K562 (cell line): Measurements from ENCODE around the gene ASCC3. TPM values are rescaled to one million over a fixed set of nuclear protein-coding genes. Genes with fewer than 3 reads are reported as not detected.

Experiments used
- ATAC-seq: fragments of 200-7000 bp; cut with Tn5 transposase; 3 replicates; pipeline ENCODE4 v1.9.1; 2020; ENCODE audit warnings: moderate library complexity
- BruUV-seq: library from RNA; stranded (reverse); fragments of 400-500 nt; replicated peaks from 2 replicates; lab custom pipeline; 2021; lab: Mats Ljungman, UMichigan
- CTCF ChIA-PET: fragments of 300-600 bp; formaldehyde crosslinking; extraction: SDS; loops from one replicate; lab custom pipeline; 2021; ENCODE audit warnings: low intra/inter-chr PET ratio; lab: Yijun Ruan, JAX
- POLR2A ChIA-PET: fragments of 300-600, 350-650 bp; sonication (Branson Sonifier 250); formaldehyde crosslinking; extraction: SDS; loops from one replicate; lab custom pipeline; 2021; ENCODE audit warnings: antibody characterized with exemption, inconsistent platforms; lab: Yijun Ruan, JAX
- DNase-seq, 4 experiments: peaks; one replicate each; pipeline versions ENCODE4 v3.0.0 to v3.0.0-alpha.2; 2011 to 2018; ENCODE audit warnings: low spot score in 3 of 4, mixed read lengths in 3 of 4; ENCODE audit errors: extremely low read depth in 1 of 4
- FAIRE-seq: peaks from 2 replicates; lab custom pipeline; 2011; peaks lifted over from hg19 to GRCh38; lab: Jason Lieb, UNC
- H2AFZ ChIP-seq: 2 replicates; pipeline ENCODE4 v1.6.0; 2011; ENCODE audit warnings: low read depth, low read length, control low read depth, inconsistent platforms
- H3K27ac ChIP-seq: fragments of 200-600 bp; 3 replicates; pipeline ENCODE4 v1.8.0; 2011; ENCODE audit warnings: low read depth, mild to moderate bottlenecking, control low read depth, inconsistent platforms, low read length, moderate library complexity, mixed read lengths; ENCODE audit errors: extremely low read depth
- H3K27me3 ChIP-seq, 2 experiments: fragments of 300-600 bp in 1 of 2; 2 replicates in 1 of 2; 3 replicates in 1 of 2; pipeline versions ENCODE4 v1.6.0 to v1.8.0; 2011; ENCODE audit warnings: inconsistent platforms in 2 of 2, low read length in 2 of 2, mild to moderate bottlenecking in 1 of 2, mixed read lengths in 1 of 2, moderate library complexity in 1 of 2; ENCODE audit not compliant: control insufficient read depth in 2 of 2, insufficient read depth in 2 of 2
- H3K36me3 ChIP-seq: fragments of 300-600 bp; 3 replicates; pipeline ENCODE4 v1.8.0; 2011; ENCODE audit warnings: mild to moderate bottlenecking, low read length, inconsistent platforms; ENCODE audit not compliant: control insufficient read depth, insufficient read depth
- H3K4me1 ChIP-seq, 2 experiments: fragments of 200-600 bp in 1 of 2; replicated peaks in 1 of 2; 2 replicates in 1 of 2; 3 replicates in 1 of 2; pipeline versions ENCODE4 v1.5.1 to v1.8.0; 2011; ENCODE audit warnings: inconsistent platforms in 2 of 2, low read length in 2 of 2, mild to moderate bottlenecking in 1 of 2, mixed read lengths in 1 of 2, moderate library complexity in 1 of 2; ENCODE audit not compliant: control insufficient read depth in 2 of 2, insufficient read depth in 2 of 2
- H3K4me2 ChIP-seq: 2 replicates; pipeline ENCODE4 v1.6.1; 2011; ENCODE audit warnings: low read length, control low read depth, inconsistent platforms, mixed read lengths; ENCODE audit not compliant: insufficient read depth
- H3K4me3 ChIP-seq: fragments of 200-600 bp; sonication (generic), shearing (Covaris generic); 2 replicates; pipeline ENCODE4 v1.5.1; 2016; ENCODE audit warnings: control low read depth, inconsistent platforms
- H3K79me2 ChIP-seq: fragments of 200-600 bp; 3 replicates; pipeline ENCODE4 v1.8.0; 2011; ENCODE audit warnings: low read length, inconsistent platforms; ENCODE audit not compliant: control insufficient read depth, insufficient read depth
- H3K9ac ChIP-seq, 2 experiments: 2 replicates each; pipeline versions ENCODE4 v1.6.0 to v1.6.1; 2011; ENCODE audit warnings: low read depth in 2 of 2, low read length in 2 of 2, control low read depth in 1 of 2, inconsistent platforms in 1 of 2, mild to moderate bottlenecking in 1 of 2, mixed read lengths in 1 of 2; ENCODE audit not compliant: insufficient read depth in 1 of 2
- H3K9me1 ChIP-seq: one replicate; pipeline ENCODE4 v1.6.0; 2011; ENCODE audit warnings: inconsistent platforms, mild to moderate bottlenecking, low read length, moderate library complexity; ENCODE audit not compliant: control insufficient read depth, insufficient read depth
- H3K9me3 ChIP-seq: replicated peaks from 2 replicates; pipeline ENCODE4 v1.5.1; 2011; ENCODE audit warnings: low read depth, low read length, inconsistent platforms; ENCODE audit not compliant: control insufficient read depth, insufficient read depth
- H4K20me1 ChIP-seq: replicated peaks from 2 replicates; pipeline ENCODE4 v1.6.1; 2011; ENCODE audit warnings: low read length, inconsistent platforms, mixed read lengths; ENCODE audit not compliant: control insufficient read depth, insufficient read depth
- CAMTA2 ChIP-seq: fragments of 250-450 bp; sonication (Bioruptor Pico); conservative IDR thresholded peaks from 2 replicates; pipeline ENCODE4 v1.5.1; 2022
- DMBX1 ChIP-seq: fragments of 250-450 bp; sonication (Bioruptor Pico); IDR thresholded peaks from 2 replicates; pipeline ENCODE4 v1.8.0; 2022; ENCODE audit warnings: inconsistent platforms, mild to moderate bottlenecking, moderate library complexity, borderline replicate concordance
- FIP1L1 ChIP-seq: fragments of 200-400 bp; formaldehyde crosslinking; IDR thresholded peaks from 2 replicates; pipeline ENCODE4 v1.6.1; 2018; ENCODE audit warnings: mild to moderate bottlenecking, low read depth, low read length; ENCODE audit not compliant: poor library complexity, severe bottlenecking
- GATAD2B ChIP-seq: fragments of 450-650 bp; IDR thresholded peaks from 2 replicates; pipeline ENCODE4 v1.6.1; 2017; ENCODE audit warnings: mild to moderate bottlenecking, borderline replicate concordance
- MLX ChIP-seq, 2 experiments: fragments of 450-650 bp in 1 of 2; sonication (generic) in 1 of 2; formaldehyde crosslinking; conservative IDR thresholded peaks; 2 replicates each; pipeline versions ENCODE4 v1.4.0 to v1.8.1; 2020 to 2022; ENCODE audit warnings: mild to moderate bottlenecking in 1 of 2, missing genetic modification reagents in 1 of 2
- MXI1 ChIP-seq: IDR thresholded peaks from 2 replicates; pipeline ENCODE4 v1.6.1; 2011; ENCODE audit warnings: low read depth, mild to moderate bottlenecking, improper control_type of control experiment, low read length
- TSHZ1 ChIP-seq: fragments of 250-450 bp; sonication (Bioruptor Pico); IDR thresholded peaks from 2 replicates; pipeline ENCODE4 v1.4.0; 2020; ENCODE audit warnings: mild to moderate bottlenecking, moderate library complexity
- ZNF12 ChIP-seq: sonication (generic); formaldehyde crosslinking; IDR thresholded peaks from 2 replicates; pipeline ENCODE4 v1.4.0; 2020; ENCODE audit warnings: mild to moderate bottlenecking, missing genetic modification reagents
- WGBS: fragments of 100-300 bp; shearing (Covaris generic); methylation state at CpG from one replicate; pipeline ENCODE4 v1.1.6; 2016; ENCODE audit warnings: low coverage, mixed read lengths; ENCODE audit not compliant: insufficient coverage; ENCODE audit errors: missing lambda C conversion rate; 5-methylcytosine and 5-hydroxymethylcytosine counted together
- in situ Hi-C: fragments of 300-500 bp; cut with MboI; formaldehyde crosslinking; loops from 4 replicates; pipeline ENCODE4 v1.15.0; 2018; ENCODE audit warnings: inconsistent platforms, mixed read lengths
- intact Hi-C: fragments of 100-400 bp; cut with micrococcal nuclease; formaldehyde crosslinking; loops from 2 replicates; pipeline ENCODE4 v1.14.2; 2022
- polyA plus RNA-seq, 8 experiments: library from polyadenylated mRNA; depleted of rRNA in 4 of 8; stranded (reverse) in 5 of 8; unstranded in 3 of 8; fragments of >200 nt; fragmentation: Nextera tagmentation in 2 of 8; fragmentation: Illumina TruSeq in 1 of 8; extraction: Ambion mirVana in 2 of 8; extraction: Trizol in 1 of 8; gene quantifications; 2 replicates each; pipeline versions ENCODE4 v1.2.1 to v1.2.3, GENCODE V29; 2011 to 2014; ENCODE audit warnings: inconsistent platforms in 1 of 8, missing spikeins in 1 of 8
- total RNA-seq, 7 experiments: library from RNA; depleted of rRNA in 6 of 7; stranded (reverse); fragments of >200 nt in 6 of 7; fragmentation: Illumina TruSeq in 2 of 7; extraction: Trizol in 2 of 7; gene quantifications; 2 replicates each; pipeline versions ENCODE4 v1.2.1 to v1.2.3, GENCODE V29; 2011 to 2021; ENCODE audit warnings: low replicate concordance in 1 of 7

Gene ASCC3
- total and polyA plus RNA-seq, 9 of the 15 experiments (the other 6 are each of a cell fraction or from before 2014, with no cell fraction given) = 16.1 to 56.1 (median 33.9) TPM

GRCh38 chr6:100851819-100852218, 29.3 kb downstream of the ASCC3 start:
- ATAC-seq = no peak
- in situ Hi-C loops = no loop called here
- H3K9me1 ChIP-seq = no peaks in the 10 kb centered on the region
- 97% methylated on average over 12 of the region's 12 CpGs for WGBS
- no peaks in the 10 kb centered on the region for H3K9me3 ChIP-seq
- POLR2A ChIA-PET = interaction anchor here (0.5 to 1.2 kb wide), 3 partner anchors 17 to 1187 kb away, joined by 3 to 4 read pairs (median 3); no protein-coding TSS in a partner anchor
- no peak overlapping the region for H2AFZ ChIP-seq
- H3K27me3 ChIP-seq = no peaks in the 10 kb centered on the region
- H3K79me2 ChIP-seq = no peaks in the 10 kb centered on the region
- H3K36me3 ChIP-seq = peaks cover 18% of the 10 kb centered on the region; the same call in 1 of the 3 replicates
- FAIRE-seq = no peak
- H3K27ac ChIP-seq = no peak overlapping the region
- no peaks in the 10 kb centered on the region for H3K4me1 ChIP-seq
- intact Hi-C loops = no loop called here
- TF ChIP-seq CAMTA2 (no peak), MXI1 (no peak), FIP1L1 (no peak), TSHZ1 (CRISPR knock-in tag) (no peak), MLX (CRISPR knock-in tag; conservative IDR thresholded peaks at IDR 0.05) (no peak), ZNF12 (no peak), GATAD2B (no peak), DMBX1 (CRISPR knock-in tag) (no peak)
- no peak overlapping the region for H3K4me3 ChIP-seq
- DNase-seq = no peak
- no TSS peak for BruUV-seq
- H4K20me1 ChIP-seq = no peaks in the 10 kb centered on the region
- no peak overlapping the region for H3K4me2 ChIP-seq
- H3K9ac ChIP-seq = no peak overlapping the region
- CTCF ChIA-PET = no interaction called here
